Thyroid gland (tissue), 4 donors: ENCODE measurements around the gene LRRC7. TPM values are rescaled to one million over a fixed set of nuclear protein-coding genes. Genes with fewer than 3 reads are reported as not detected.
"Not testable (repeated sequence)": the region's sequence is repeated elsewhere in the genome, so short reads cannot be mapped to it uniquely, and the experiment has no call there.

Experiments
- DNase-seq, 2 donors: peaks; one replicate each; pipeline ENCODE4 v3.0.0-alpha.2; 2019
- H3K27ac ChIP-seq, 3 donors: fragments of 200-600 bp; sonication (generic); 1 replicate in 2 of 3; 2 replicates in 1 of 3; pipeline ENCODE4 v1.5.1; 2016 to 2019; ENCODE audit warnings: mild to moderate bottlenecking in 1 of 3, moderate library complexity in 1 of 3
- H3K27me3 ChIP-seq: fragments of 200-600 bp; sonication (generic); one replicate; pipeline ENCODE4 v1.5.1; 2019
- H3K36me3 ChIP-seq, 2 donors: fragments of 200-600 bp; sonication (generic); one replicate each; pipeline ENCODE4 v1.5.1; 2016 to 2019
- H3K4me1 ChIP-seq, 2 donors: fragments of 200-600 bp; sonication (generic); one replicate each; pipeline ENCODE4 v1.5.1; 2017 to 2019
- H3K4me3 ChIP-seq, 3 donors: fragments of 200-600 bp; sonication (generic); replicated peaks in 1 of 3; 1 replicate in 2 of 3; 2 replicates in 1 of 3; pipeline ENCODE4 v1.5.1; 2016; ENCODE audit warnings: mild to moderate bottlenecking in 1 of 3
- H3K9me3 ChIP-seq: fragments of 200-600 bp; sonication (generic); one replicate; pipeline ENCODE4 v1.5.1; 2017
- CTCF ChIP-seq, 6 experiments: fragments of 200-600 bp in 3 of 6; fragments of 450-650 bp in 3 of 6; sonication (generic) in 3 of 6; IDR thresholded peaks; one replicate each; pipeline ENCODE4 v1.5.1; 2016 to 2019; ENCODE audit warnings: antibody characterized with exemption in 6 of 6, mild to moderate bottlenecking in 2 of 6, inconsistent platforms in 1 of 6, moderate library complexity in 1 of 6
- POLR2A ChIP-seq, 2 donors: fragments of 450-650 bp; IDR thresholded peaks; one replicate each; pipeline ENCODE4 v1.6.1; 2017; ENCODE audit warnings: antibody characterized with exemption in 2 of 2, mild to moderate bottlenecking in 2 of 2, moderate library complexity in 1 of 2
- WGBS, 2 donors: methylation state at CpG; one replicate each; pipeline ENCODE4 v1.1.5; 2017; 5-methylcytosine and 5-hydroxymethylcytosine counted together
- intact Hi-C: fragments of 100-400 bp; cut with DNase I; formaldehyde crosslinking; loops from one replicate; pipeline ENCODE4 v1.15.1; 2023
- total RNA-seq, 4 donors: library from RNA; depleted of rRNA; stranded (reverse); fragments of >200 nt; gene quantifications; one replicate each; pipeline ENCODE4 v1.2.3, GENCODE V29; 2016

LRRC7 gene
- total RNA-seq, 4 donors from 2014 or later = 7.9 to 31.7 (median 18.7) TPM

DNA sequence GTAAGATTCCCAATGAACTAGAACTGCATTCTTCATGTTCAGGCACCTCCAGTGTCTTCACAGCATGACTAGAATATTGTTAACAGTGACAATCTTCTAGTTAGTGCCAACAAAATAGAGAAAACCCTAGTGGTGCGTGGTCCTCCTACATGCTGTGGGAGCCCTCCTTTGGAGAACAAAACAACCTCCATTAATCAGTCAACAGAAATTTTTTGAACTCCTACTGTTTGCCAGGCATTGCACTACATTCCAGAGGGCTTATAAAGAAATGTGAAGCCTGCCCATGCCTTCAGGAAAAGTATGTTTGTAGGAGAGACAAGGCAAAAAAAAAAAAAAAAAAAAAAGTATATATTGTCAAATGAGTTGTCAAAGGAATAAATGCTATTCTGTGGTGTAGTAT, 385.0 kb downstream of the LRRC7 start:
- H3K36me3 ChIP-seq = no peaks in the 10 kb centered on the region
- H3K4me3 ChIP-seq = no peak overlapping the region
- TF ChIP-seq CTCF (IDR thresholded peaks at IDR 0.05) (no peak), POLR2A (IDR thresholded peaks at IDR 0.05) (no peak)
- no peaks in the 10 kb centered on the region for H3K4me1 ChIP-seq
- no peak overlapping the region for H3K27ac ChIP-seq
- H3K9me3 ChIP-seq = no peaks in the 10 kb centered on the region
- DNase-seq = no peak
- H3K27me3 ChIP-seq = no peaks in the 10 kb centered on the region
- WGBS, 2 donors = 83 to 90% methylated on average over 1 of the region's 1 CpG
- intact Hi-C loops = no loop called here

DNA sequence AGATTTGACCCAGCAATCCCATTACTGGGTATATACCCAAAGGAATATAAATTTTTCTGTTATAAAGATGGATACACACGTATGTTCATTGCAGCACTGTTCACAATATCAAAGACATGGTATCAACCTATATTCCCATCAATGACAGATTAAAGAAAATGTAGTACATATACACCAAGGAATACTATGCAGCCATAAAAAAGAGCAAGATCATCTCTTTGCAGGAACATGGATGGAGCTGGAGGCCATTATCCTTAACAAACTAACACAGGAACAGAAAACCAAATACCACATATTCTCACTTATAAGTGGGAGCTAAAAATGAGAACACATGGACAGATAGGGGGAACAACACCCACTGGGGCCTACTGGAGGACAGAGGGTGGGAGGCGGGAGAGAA, 394.7 kb downstream of the LRRC7 start:
- H3K9me3 ChIP-seq, H3K4me3 ChIP-seq, intact Hi-C loops, H3K36me3 ChIP-seq, H3K27me3 ChIP-seq, H3K4me1 ChIP-seq, H3K27ac ChIP-seq, DNase-seq: not testable (repeated sequence)
- 92 to 96% methylated on average over 2 of the region's 2 CpGs for WGBS, 2 donors

GRCh38 chr1:69967245-69967766, 399.6 kb downstream of the LRRC7 start:
- no peak for DNase-seq
- WGBS, 2 donors = 100% methylated on average over 3 of the region's 3 CpGs
- intact Hi-C loops = no loop called here

DNA sequence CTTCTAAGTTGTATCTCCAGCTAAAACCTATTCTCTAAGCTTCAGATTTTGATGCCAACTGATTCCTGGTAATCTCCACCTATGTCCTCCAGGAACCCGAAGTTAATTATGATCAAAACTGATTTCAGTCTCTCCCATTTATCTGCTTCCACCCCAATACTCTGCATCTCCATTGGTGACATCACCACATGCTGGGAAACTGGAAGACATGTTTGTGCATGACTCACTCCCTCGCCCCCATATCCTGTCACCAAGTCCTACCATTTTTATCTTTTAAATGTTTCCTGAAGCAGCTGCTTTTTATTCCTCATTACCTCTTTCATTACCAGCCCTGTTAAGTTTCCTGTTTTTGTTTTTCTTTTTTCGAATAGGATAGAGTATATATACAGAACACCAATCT, 409.2 kb downstream of the LRRC7 start:
- Histone ChIP-seq H3K4me3 (no peak overlapping the region), H3K27ac (no peak overlapping the region), H3K4me1 (no peaks in the 10 kb centered on the region), H3K36me3 (no peaks in the 10 kb centered on the region), H3K9me3 (no peaks in the 10 kb centered on the region), H3K27me3 (no peaks in the 10 kb centered on the region)
- WGBS, 2 donors = 70 to 81% methylated on average over 3 of the region's 3 CpGs
- DNase-seq = no peak
- TF ChIP-seq POLR2A (IDR thresholded peaks at IDR 0.05) (no peak), CTCF (IDR thresholded peaks at IDR 0.05) (no peak)
- intact Hi-C loops = no loop called here

More at GRCh38 chr1:69967245-69967766, 399.6 kb downstream of the LRRC7 start:
- Histone ChIP-seq H3K27me3 (no peaks in the 10 kb centered on the region), H3K27ac (no peak overlapping the region), H3K4me3 (no peak overlapping the region), H3K9me3 (no peaks in the 10 kb centered on the region), H3K4me1 (no peaks in the 10 kb centered on the region), H3K36me3 (no peaks in the 10 kb centered on the region)
- TF ChIP-seq POLR2A (IDR thresholded peaks at IDR 0.05) (no peak), CTCF (IDR thresholded peaks at IDR 0.05) (no peak)

- no peaks in the 10 kb centered on the region for H3K36me3 ChIP-seq
- no peaks in the 10 kb centered on the region for H3K27me3 ChIP-seq
- DNase-seq = no peak
- no peak overlapping the region for H3K27ac ChIP-seq
- no peak overlapping the region for H3K4me3 ChIP-seq
- 65 to 71% methylated on average over 1 of the region's 1 CpG for WGBS, 2 donors
- no peaks in the 10 kb centered on the region for H3K9me3 ChIP-seq
- TF ChIP-seq CTCF (IDR thresholded peaks at IDR 0.05) = no peak
- no peak for TF ChIP-seq POLR2A (IDR thresholded peaks at IDR 0.05)
- no peaks in the 10 kb centered on the region for H3K4me1 ChIP-seq
- intact Hi-C loops = no loop called here
These were observed 415.3 kb downstream of the LRRC7 start for GRCh38 chr1:69982992-69983391.

DNA sequence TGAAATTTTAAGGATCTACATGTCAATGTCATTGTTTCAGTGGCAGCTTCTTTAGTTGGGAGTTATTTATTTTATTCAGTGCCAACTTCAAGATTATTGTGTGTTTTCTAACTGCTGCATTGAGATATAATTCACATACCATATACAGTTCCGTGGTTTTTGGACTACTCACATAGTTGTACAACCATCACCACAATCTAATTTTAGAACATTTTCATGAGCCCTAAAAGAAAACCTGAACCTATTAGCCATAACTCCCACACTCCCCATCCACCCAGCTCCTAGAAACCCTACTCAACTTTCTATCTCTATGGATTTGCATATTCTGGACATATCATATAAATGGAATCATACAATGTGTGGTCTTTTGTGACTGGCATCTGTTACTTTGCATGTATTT, 417.7 kb downstream of the LRRC7 start:
- intact Hi-C loops = no loop called here

More for the DNA sequence above, 417.7 kb downstream of the LRRC7 start:
- H3K27ac ChIP-seq = no peak overlapping the region
- no peaks in the 10 kb centered on the region for H3K27me3 ChIP-seq
- TF ChIP-seq POLR2A (IDR thresholded peaks at IDR 0.05) = no peak
- no peak for TF ChIP-seq CTCF (IDR thresholded peaks at IDR 0.05)
- 89 to 93% methylated on average over 1 of the region's 1 CpG for WGBS, 2 donors
- no peaks in the 10 kb centered on the region for H3K36me3 ChIP-seq
- H3K9me3 ChIP-seq = no peaks in the 10 kb centered on the region
- DNase-seq = no peak
- H3K4me3 ChIP-seq = no peak overlapping the region
- H3K4me1 ChIP-seq = no peaks in the 10 kb centered on the region
